HG02571 (cell line): Measurements from ENCODE around the gene HMCN1.

Experiments used
- ATAC-seq: cut with Tn5 transposase; IDR thresholded peaks from one replicate; pipeline ENCODE4 v1.9.1; 2021; ENCODE audit warnings: mild to moderate bottlenecking, moderate library complexity; ENCODE audit not compliant: unreplicated experiment

HMCN1 gene

GRCh38 chr1:186063091-186063657 lies 329.0 kb downstream of the HMCN1 start:
- ATAC-seq = no peak

- ATAC-seq = no peak
These were observed 332.2 kb downstream of the HMCN1 start for GRCh38 chr1:186066411-186066810.

GRCh38 chr1:186073697-186074096 lies 339.5 kb downstream of the HMCN1 start:
- no peak for ATAC-seq

GRCh38 chr1:186076006-186076405 lies 341.8 kb downstream of the HMCN1 start:
- ATAC-seq = no peak

- ATAC-seq = peak; percentile 98
These were observed 344.1 kb downstream of the HMCN1 start for GRCh38 chr1:186078245-186078644.

- ATAC-seq = no peak
These were observed 345.0 kb downstream of the HMCN1 start for GRCh38 chr1:186079084-186079684.

- peak; percentile 45 for ATAC-seq
These were observed 348.2 kb downstream of the HMCN1 start for GRCh38 chr1:186082235-186082937.

- no peak for ATAC-seq
These were observed 352.4 kb downstream of the HMCN1 start for GRCh38 chr1:186086583-186086982.

- ATAC-seq = no peak
These were observed 355.7 kb downstream of the HMCN1 start for GRCh38 chr1:186089940-186090339.

GRCh38 chr1:186091222-186091720 lies 357.1 kb downstream of the HMCN1 start:
- ATAC-seq = no peak

- ATAC-seq = no peak
These were observed 359.2 kb downstream of the HMCN1 start for GRCh38 chr1:186093437-186093836.

- ATAC-seq = no peak
These were observed 360.0 kb downstream of the HMCN1 start for GRCh38 chr1:186094172-186094571.

GRCh38 chr1:186099336-186100104 lies 365.3 kb downstream of the HMCN1 start:
- no peak for ATAC-seq

- no peak for ATAC-seq
These were observed 367.9 kb downstream of the HMCN1 start for GRCh38 chr1:186102107-186102506.

GRCh38 chr1:186102547-186103148 lies 368.5 kb downstream of the HMCN1 start:
- no peak for ATAC-seq

GRCh38 chr1:186104459-186104858 lies 370.3 kb downstream of the HMCN1 start:
- ATAC-seq = no peak

- ATAC-seq = no peak
These were observed 378.1 kb downstream of the HMCN1 start for GRCh38 chr1:186112280-186112679.

GRCh38 chr1:186113461-186113860 lies 379.3 kb downstream of the HMCN1 start:
- ATAC-seq = no peak

- no peak for ATAC-seq
These were observed 384.5 kb downstream of the HMCN1 start for GRCh38 chr1:186118724-186119123.

GRCh38 chr1:186122837-186123236 lies 388.6 kb downstream of the HMCN1 start:
- ATAC-seq = no peak

- no peak for ATAC-seq
These were observed 390.8 kb downstream of the HMCN1 start for GRCh38 chr1:186125035-186125434.
